Suprapubic skin (tissue), 4 donors: ENCODE data around the gene TARS3. TPM values are rescaled to one million over a fixed set of nuclear protein-coding genes. Genes with fewer than 3 reads are reported as not detected.

ENCODE experiments used
- DNase-seq, 2 donors: peaks; one replicate each; pipeline ENCODE4 v3.0.0-alpha.2; 2019; ENCODE audit warnings: low spot score in 2 of 2
- H3K27ac ChIP-seq: fragments of 200-600 bp; sonication (generic); one replicate; pipeline ENCODE4 v1.5.1; 2019
- H3K27me3 ChIP-seq: fragments of 200-600 bp; sonication (generic); one replicate; pipeline ENCODE4 v1.5.1; 2019
- H3K36me3 ChIP-seq: fragments of 200-600 bp; sonication (generic); one replicate; pipeline ENCODE4 v1.5.1; 2019
- H3K4me1 ChIP-seq: fragments of 200-600 bp; sonication (generic); one replicate; pipeline ENCODE4 v1.5.1; 2019
- H3K4me3 ChIP-seq: fragments of 200-600 bp; sonication (generic); one replicate; pipeline ENCODE4 v1.5.1; 2019; ENCODE audit warnings: mild to moderate bottlenecking
- H3K9me3 ChIP-seq: fragments of 200-600 bp; sonication (generic); one replicate; pipeline ENCODE4 v1.5.1; 2019
- EP300 ChIP-seq: sonication (generic); formaldehyde crosslinking; IDR thresholded peaks from one replicate; pipeline ENCODE4 v1.6.1; 2017; ENCODE audit warnings: antibody characterized with exemption
- POLR2A ChIP-seq, 2 donors: fragments of 450-650 bp; IDR thresholded peaks; one replicate each; pipeline ENCODE4 v1.6.1; 2017; ENCODE audit warnings: antibody characterized with exemption in 2 of 2, mild to moderate bottlenecking in 2 of 2, moderate library complexity in 2 of 2
- POLR2AphosphoS5 ChIP-seq, 3 donors: sonication (generic); formaldehyde crosslinking; IDR thresholded peaks; one replicate each; pipeline ENCODE4 v1.6.1; 2017; ENCODE audit warnings: antibody characterized with exemption in 3 of 3
- WGBS: methylation state at CpG from one replicate; pipeline ENCODE4 v1.1.5; 2018; 5-methylcytosine and 5-hydroxymethylcytosine counted together
- total RNA-seq, 4 donors: library from RNA; depleted of rRNA; stranded (reverse); fragments of >200 nt; gene quantifications; one replicate each; pipeline ENCODE4 v1.1.0, GENCODE V29; 2016
- TF ChIP-seq, protein P1 (sequence below), 2 donors: fragments of 200-600 bp in 1 of 2; fragments of 450-650 bp in 1 of 2; sonication (generic) in 1 of 2; IDR thresholded peaks; one replicate each; pipeline ENCODE4 v1.5.1; 2016 to 2019; ENCODE audit warnings: antibody characterized with exemption in 2 of 2, mild to moderate bottlenecking in 1 of 2, moderate library complexity in 1 of 2

Gene TARS3
- total RNA-seq, 4 donors from 2014 or later: 5.4 to 19.3 (median 12.3) TPM

DNA sequence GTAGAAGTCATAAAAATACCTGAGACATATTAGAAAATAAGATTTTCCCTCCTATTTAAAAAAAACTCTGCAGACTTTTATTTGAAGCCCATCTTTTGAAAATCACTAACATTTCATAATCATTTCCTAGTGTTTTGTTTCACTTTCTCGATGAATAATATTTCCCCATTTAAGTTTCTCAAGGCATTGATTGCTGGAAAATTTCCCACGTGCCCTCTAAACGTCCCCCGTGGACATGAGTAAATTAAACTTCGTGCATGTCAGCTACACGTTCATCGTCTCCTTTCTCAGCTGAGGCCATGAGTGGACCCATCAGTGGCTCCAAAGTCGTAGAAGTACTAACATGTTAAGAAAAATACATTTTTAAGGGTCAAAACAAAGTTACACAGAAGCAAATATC is 70.1 kb downstream of the TARS3 start:
- Histone ChIP-seq H3K9me3 (no peaks in the 10 kb centered on the region), H3K36me3 (peaks cover 16% of the 10 kb centered on the region), H3K27me3 (no peaks in the 10 kb centered on the region), H3K4me1 (peaks cover 32% of the 10 kb centered on the region), H3K4me3 (no peak overlapping the region), H3K27ac (no peak overlapping the region)
- TF ChIP-seq, protein P1, sequence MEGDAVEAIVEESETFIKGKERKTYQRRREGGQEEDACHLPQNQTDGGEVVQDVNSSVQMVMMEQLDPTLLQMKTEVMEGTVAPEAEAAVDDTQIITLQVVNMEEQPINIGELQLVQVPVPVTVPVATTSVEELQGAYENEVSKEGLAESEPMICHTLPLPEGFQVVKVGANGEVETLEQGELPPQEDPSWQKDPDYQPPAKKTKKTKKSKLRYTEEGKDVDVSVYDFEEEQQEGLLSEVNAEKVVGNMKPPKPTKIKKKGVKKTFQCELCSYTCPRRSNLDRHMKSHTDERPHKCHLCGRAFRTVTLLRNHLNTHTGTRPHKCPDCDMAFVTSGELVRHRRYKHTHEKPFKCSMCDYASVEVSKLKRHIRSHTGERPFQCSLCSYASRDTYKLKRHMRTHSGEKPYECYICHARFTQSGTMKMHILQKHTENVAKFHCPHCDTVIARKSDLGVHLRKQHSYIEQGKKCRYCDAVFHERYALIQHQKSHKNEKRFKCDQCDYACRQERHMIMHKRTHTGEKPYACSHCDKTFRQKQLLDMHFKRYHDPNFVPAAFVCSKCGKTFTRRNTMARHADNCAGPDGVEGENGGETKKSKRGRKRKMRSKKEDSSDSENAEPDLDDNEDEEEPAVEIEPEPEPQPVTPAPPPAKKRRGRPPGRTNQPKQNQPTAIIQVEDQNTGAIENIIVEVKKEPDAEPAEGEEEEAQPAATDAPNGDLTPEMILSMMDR (IDR thresholded peaks at IDR 0.05): no peak
- TF ChIP-seq POLR2A (IDR thresholded peaks at IDR 0.05): no peak
- no peak for TF ChIP-seq EP300
- TF ChIP-seq POLR2AphosphoS5 (IDR thresholded peaks at IDR 0.05): no peak
- WGBS: 75% methylated on average over 8 of the region's 8 CpGs
- DNase-seq: no peak

DNA sequence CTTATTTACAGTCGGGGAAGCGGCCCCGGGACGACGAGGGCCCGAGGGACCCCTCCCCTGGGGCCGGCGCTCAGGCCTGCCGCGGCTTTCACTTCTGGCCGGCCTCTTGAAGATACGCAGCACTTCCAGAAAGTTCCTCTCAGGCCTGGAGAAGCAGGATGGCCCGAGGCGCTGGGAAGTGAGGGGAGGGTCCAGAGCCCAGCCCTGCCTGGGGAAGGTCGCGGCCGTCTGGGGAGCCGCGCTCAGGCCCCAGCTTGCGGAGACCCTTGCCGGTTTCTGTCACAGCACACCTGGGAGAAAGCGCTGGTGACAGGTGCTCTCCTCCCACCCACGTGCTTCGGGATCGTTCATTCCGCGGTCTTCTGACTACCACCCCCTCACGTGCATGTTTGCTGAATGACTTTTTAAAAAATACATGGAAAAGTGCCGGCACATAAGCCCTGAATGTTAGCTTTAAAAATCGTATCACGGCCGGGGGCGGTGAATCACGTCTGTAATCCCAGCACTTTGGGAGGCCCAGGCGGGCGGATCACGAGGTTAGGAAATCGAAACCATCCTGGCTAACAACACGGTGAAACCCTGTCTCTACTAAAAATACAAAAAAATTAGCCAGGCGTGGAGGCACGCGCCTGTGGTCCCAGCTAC is 71.4 kb downstream of the TARS3 start:
- no peaks in the 10 kb centered on the region for H3K9me3 ChIP-seq
- peak overlapping the region; percentile 96 for H3K27ac ChIP-seq
- H3K36me3 ChIP-seq: peaks cover 19% of the 10 kb centered on the region
- 28% methylated on average over 33 of the region's 42 CpGs for WGBS
- TF ChIP-seq EP300 (no peak), POLR2AphosphoS5 (IDR thresholded peaks at IDR 0.05) (no peak)
- peak overlapping the region; percentile 87 for H3K4me3 ChIP-seq
- peaks cover 32% of the 10 kb centered on the region for H3K4me1 ChIP-seq
- no peak for DNase-seq
- no peaks in the 10 kb centered on the region for H3K27me3 ChIP-seq

DNA sequence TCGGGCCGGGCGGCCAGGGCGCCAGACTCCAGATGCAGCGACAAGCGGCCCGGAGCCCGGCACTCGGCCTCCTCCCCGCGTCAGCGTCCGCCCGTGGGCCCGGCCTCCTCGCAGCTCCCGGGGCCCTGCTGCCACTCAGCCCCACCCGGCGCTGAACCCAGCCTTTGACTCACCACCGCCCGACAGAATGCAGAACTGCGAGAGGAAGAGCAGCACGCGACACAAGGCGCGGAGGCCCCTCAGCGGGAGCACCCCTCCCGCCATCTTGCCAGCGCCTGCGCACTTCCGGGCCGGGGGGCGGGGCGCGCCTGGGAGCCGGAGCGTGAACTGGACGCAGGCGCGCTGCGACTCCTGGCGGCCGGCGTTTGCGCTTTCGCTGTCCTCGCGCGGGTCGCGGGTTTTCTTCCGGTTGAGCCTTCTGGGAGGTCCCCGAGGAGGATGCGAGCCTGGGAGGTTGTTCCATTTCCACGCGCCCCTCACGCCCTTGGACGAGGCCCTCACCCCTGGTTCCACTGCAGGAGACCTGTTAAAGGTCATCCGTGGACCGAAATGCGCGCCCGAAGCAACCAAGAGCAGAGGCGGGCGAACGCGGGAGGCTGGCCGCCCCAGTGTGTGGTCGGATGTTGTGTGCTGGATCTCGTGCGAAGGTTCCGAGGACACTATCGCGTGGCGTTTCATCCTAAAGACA is 72.0 kb downstream of the TARS3 start, which contains the start of gene TM2D3:
Gene TM2D3 (minus strand): TSS at position 284 of the 688 bp plus-strand sequence. CDS start 20 bp downstream, at position 264.
- Histone ChIP-seq H3K27me3 (no peaks in the 10 kb centered on the region), H3K36me3 (peaks cover 25% of the 10 kb centered on the region), H3K4me3 (peak within 1 kb of the TSS; percentile 87), H3K27ac (peak within 1 kb of the TSS; percentile 96), H3K9me3 (no peaks in the 10 kb centered on the region), H3K4me1 (peaks cover 32% of the 10 kb centered on the region)
- TF ChIP-seq POLR2A (IDR thresholded peaks at IDR 0.05) (peak; percentile 39 to 94), POLR2AphosphoS5 (IDR thresholded peaks at IDR 0.05) (peak in 2 of 3 donors; percentile 77 to 83), EP300 (no peak)
- TF ChIP-seq, protein P1 (IDR thresholded peaks at IDR 0.05): peak; percentile 80 to 93
- 0% methylated on average over 2 of the region's 75 CpGs for WGBS
- peak; percentile 96 to 97 for DNase-seq

DNA sequence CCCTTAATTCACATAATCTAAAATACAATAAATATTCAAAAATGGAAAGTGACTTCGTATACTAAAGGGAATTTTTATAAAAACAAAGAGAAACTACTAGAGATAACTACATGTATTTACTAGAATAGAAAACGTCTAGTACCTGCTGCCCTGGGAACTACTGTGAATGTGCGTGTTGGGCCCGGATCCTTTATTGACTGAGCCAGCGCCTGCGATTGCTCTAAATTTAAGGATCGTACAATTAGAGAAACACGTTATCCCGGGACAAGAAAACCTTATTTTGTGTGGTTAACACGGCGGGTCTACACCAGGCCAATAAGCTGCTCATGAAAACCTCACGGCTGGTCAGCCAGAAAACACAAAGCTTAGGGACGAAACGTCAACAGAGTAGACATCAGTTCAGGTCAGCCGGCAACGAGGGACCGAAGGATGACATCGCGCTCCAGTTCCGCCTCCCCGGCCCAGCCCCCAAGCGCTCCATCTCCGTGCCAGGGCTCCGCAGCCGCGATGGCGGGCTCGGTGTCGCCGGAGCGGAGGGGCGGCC is 72.6 kb downstream of the TARS3 start:
- Histone ChIP-seq H3K27ac (peak overlapping the region; percentile 96), H3K9me3 (no peaks in the 10 kb centered on the region), H3K27me3 (no peaks in the 10 kb centered on the region), H3K4me3 (peak overlapping the region; percentile 87), H3K36me3 (peaks cover 26% of the 10 kb centered on the region), H3K4me1 (peaks cover 33% of the 10 kb centered on the region)
- DNase-seq: no peak
- WGBS: under 1% methylated on average over 21 of the region's 32 CpGs
- TF ChIP-seq, protein P1 (IDR thresholded peaks at IDR 0.05): no peak
- TF ChIP-seq POLR2A (IDR thresholded peaks at IDR 0.05): no peak
- no peak for TF ChIP-seq POLR2AphosphoS5 (IDR thresholded peaks at IDR 0.05)

DNA sequence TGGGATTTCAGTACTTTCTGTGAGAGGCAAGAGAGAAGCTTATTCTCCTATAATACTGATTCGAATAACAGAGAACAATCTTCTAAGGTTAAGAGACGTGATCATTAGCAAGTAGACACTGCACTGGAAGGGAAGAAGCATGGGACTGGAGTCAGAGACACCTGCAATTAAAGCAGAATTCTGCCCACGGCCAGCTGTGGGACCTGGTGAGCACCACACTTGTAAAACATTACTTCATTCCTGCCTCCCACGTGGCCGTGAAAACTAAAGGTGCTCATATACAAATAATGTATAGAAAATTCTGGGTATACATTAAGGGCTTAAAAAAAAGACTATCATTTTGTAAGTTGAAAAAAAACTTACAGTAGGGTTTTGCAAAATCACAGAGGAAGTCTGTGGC is 74.1 kb downstream of the TARS3 start:
- Histone ChIP-seq H3K4me1 (peaks cover 34% of the 10 kb centered on the region), H3K27ac (no peak overlapping the region), H3K9me3 (no peaks in the 10 kb centered on the region), H3K27me3 (no peaks in the 10 kb centered on the region), H3K4me3 (no peak overlapping the region), H3K36me3 (peaks cover 33% of the 10 kb centered on the region)
- 65% methylated on average over 5 of the region's 5 CpGs for WGBS
- TF ChIP-seq POLR2AphosphoS5 (IDR thresholded peaks at IDR 0.05) (no peak), POLR2A (IDR thresholded peaks at IDR 0.05) (no peak), EP300 (no peak)
- TF ChIP-seq, protein P1 (IDR thresholded peaks at IDR 0.05): no peak
- no peak for DNase-seq
